T-cell (primary cell): ENCODE data around the gene TUB. TPM values are rescaled to one million over a fixed set of nuclear protein-coding genes. Genes with fewer than 3 reads are reported as not detected.

Source experiments
- ATAC-seq, 4 experiments: fragments of 200-7000 bp in 3 of 4; fragments of 150-1000 bp in 1 of 4; cut with Tn5 transposase; replicated peaks in 1 of 4; 1 replicate in 3 of 4; 2 replicates in 1 of 4; pipeline ENCODE4 v1.10.0; 2021; ENCODE audit warnings: moderate library complexity in 3 of 4, mild to moderate bottlenecking in 2 of 4, moderate number of reproducible peaks in 1 of 4
- CTCF ChIA-PET, 2 donors: fragments of 300-600 bp; sonication (Branson Sonifier 250); formaldehyde crosslinking; loops; one replicate each; lab custom pipeline; 2022; ENCODE audit warnings: antibody characterized with exemption in 2 of 2; lab: Charles Lee
- POLR2A ChIA-PET, 2 donors: fragments of 300-600 bp; sonication (Branson Sonifier 250); formaldehyde crosslinking; loops; one replicate each; lab custom pipeline; 2022; ENCODE audit warnings: antibody characterized with exemption in 2 of 2; lab: Charles Lee
- DNase-seq, 35 experiments: peaks; one replicate each; pipeline versions ENCODE4 v3.0.0 to v3.0.0-alpha.2; 2013 to 2023
- H3K27ac ChIP-seq: one replicate; pipeline ENCODE4 v1.5.1; 2013; ENCODE audit warnings: low read length
- H3K27me3 ChIP-seq, 2 experiments: replicated peaks in 1 of 2; 1 replicate in 1 of 2; 2 replicates in 1 of 2; pipeline versions ENCODE4 v1.6.1 to v1.7.0; 2013; ENCODE audit warnings: low read length in 1 of 2, mixed read lengths in 1 of 2; ENCODE audit not compliant: control insufficient read depth in 2 of 2, insufficient read depth in 2 of 2; ENCODE audit errors: extremely low read depth in 1 of 2
- H3K36me3 ChIP-seq, 2 donors: 1 replicate in 1 of 2; 2 replicates in 1 of 2; pipeline versions ENCODE4 v1.6.1 to v1.7.0; 2013; ENCODE audit warnings: low read length in 1 of 2; ENCODE audit not compliant: control insufficient read depth in 2 of 2, insufficient read depth in 1 of 2; ENCODE audit errors: extremely low read depth in 1 of 2
- H3K4me1 ChIP-seq, 2 experiments: 1 replicate in 1 of 2; 2 replicates in 1 of 2; pipeline versions ENCODE4 v1.6.1 to v1.7.0; 2013; ENCODE audit warnings: low read length in 2 of 2, mixed read lengths in 1 of 2; ENCODE audit not compliant: insufficient read depth in 2 of 2, control insufficient read depth in 1 of 2; ENCODE audit errors: extremely low read depth in 1 of 2
- H3K4me3 ChIP-seq, 2 donors: 1 replicate in 1 of 2; 2 replicates in 1 of 2; pipeline versions ENCODE4 v1.5.1 to v1.7.0; 2013; ENCODE audit warnings: mild to moderate bottlenecking in 2 of 2, low read length in 1 of 2, moderate library complexity in 1 of 2; ENCODE audit not compliant: control insufficient read depth in 1 of 2; ENCODE audit errors: extremely low read depth in 1 of 2
- H3K9me3 ChIP-seq: 2 replicates; pipeline ENCODE4 v1.7.0; 2013
- H3K27ac Mint-ChIP-seq, 2 donors: one replicate each; pipeline ENCODE4 v1.8.0; 2020 to 2021; ENCODE audit warnings: mild to moderate bottlenecking in 2 of 2, mixed read lengths in 2 of 2
- H3K27me3 Mint-ChIP-seq, 2 donors: one replicate each; pipeline ENCODE4 v1.8.0; 2021 to 2022; ENCODE audit warnings: mixed read lengths in 2 of 2
- H3K36me3 Mint-ChIP-seq: one replicate; pipeline ENCODE4 v1.8.0; 2021; ENCODE audit warnings: mixed read lengths
- H3K4me1 Mint-ChIP-seq, 3 donors: one replicate each; pipeline ENCODE4 v1.8.0; 2020 to 2022; ENCODE audit warnings: mixed read lengths in 3 of 3, mild to moderate bottlenecking in 1 of 3
- H3K4me3 Mint-ChIP-seq, 3 donors: one replicate each; pipeline ENCODE4 v1.8.0; 2020 to 2022; ENCODE audit warnings: mild to moderate bottlenecking in 3 of 3, mixed read lengths in 3 of 3, moderate library complexity in 3 of 3
- H3K9me3 Mint-ChIP-seq, 3 donors: one replicate each; pipeline ENCODE4 v1.8.0; 2020 to 2022; ENCODE audit warnings: mixed read lengths in 3 of 3
- WGBS: methylation state at CpG from one replicate; pipeline ENCODE4 v1.1.5; 2013; ENCODE audit warnings: missing lambda C conversion rate; ENCODE audit not compliant: insufficient coverage; 5-methylcytosine and 5-hydroxymethylcytosine counted together
- total RNA-seq, 35 experiments: library from RNA in 6 of 35; stranded (reverse) in 6 of 35; fragments of 120-200 nt in 1 of 35; gene quantifications; one replicate each; pipeline versions ENCODE4 v1.2.1 to v1.2.4 and lab custom pipeline; 2013 to 2026

Gene TUB
- total RNA-seq, 5 donors from 2014 or later (not counting 1 experiment from before 2014, with no cell fraction given) = 0.05 to 0.33 (median 0.19) TPM

- WGBS = 79% methylated on average over 10 of the region's 12 CpGs
- H3K36me3 ChIP-seq = no peaks in the 10 kb centered on the region
- ATAC-seq = no peak
- ChIA-PET POLR2A (no interaction called here), CTCF (no interaction called here)
- H3K27ac ChIP-seq = no peak overlapping the region
- Mint-ChIP-seq H3K27ac (no peak overlapping the region), H3K9me3 (no peaks in the 10 kb centered on the region), H3K36me3 (no peaks in the 10 kb centered on the region), H3K4me1 (no peaks in the 10 kb centered on the region), H3K27me3 (no peaks in the 10 kb centered on the region), H3K4me3 (no peak overlapping the region)
- peaks cover 0 to 5% of the 10 kb centered on the region in 2 experiments for H3K27me3 ChIP-seq
- H3K4me3 ChIP-seq = no peak overlapping the region
- no peaks in the 10 kb centered on the region for H3K4me1 ChIP-seq
- no peak for DNase-seq
- no peaks in the 10 kb centered on the region for H3K9me3 ChIP-seq
Observed at GRCh38 chr11:8060801-8061554, 20.0 kb upstream of the TUB start.

- Mint-ChIP-seq H3K36me3 (no peaks in the 10 kb centered on the region), H3K4me1 (no peaks in the 10 kb centered on the region), H3K9me3 (no peaks in the 10 kb centered on the region), H3K27ac (no peak overlapping the region), H3K27me3 (peaks cover 0 to 2% of the 10 kb centered on the region in 2 donors), H3K4me3 (no peak overlapping the region)
- H3K27me3 ChIP-seq = peaks cover 0 to 9% of the 10 kb centered on the region in 2 experiments
- DNase-seq = no peak
- no peaks in the 10 kb centered on the region for H3K9me3 ChIP-seq
- POLR2A ChIA-PET = no interaction called here
- ATAC-seq = no peak
- no peak overlapping the region for H3K27ac ChIP-seq
- H3K36me3 ChIP-seq = no peaks in the 10 kb centered on the region
- 79% methylated on average over 17 of the region's 22 CpGs for WGBS
- CTCF ChIA-PET = no interaction called here
- no peak overlapping the region for H3K4me3 ChIP-seq
- no peaks in the 10 kb centered on the region for H3K4me1 ChIP-seq
Observed at GRCh38 chr11:8061555-8062428, 19.2 kb upstream of the TUB start.

GRCh38 chr11:8062781-8063257 is 18.2 kb upstream of the TUB start:
- no peak for ATAC-seq
- H3K4me1 Mint-ChIP-seq = no peaks in the 10 kb centered on the region
- WGBS = 79% methylated on average over 11 of the region's 13 CpGs

GRCh38 chr11:8063324-8063723 is 17.7 kb upstream of the TUB start:
- Histone ChIP-seq H3K36me3 (no peaks in the 10 kb centered on the region), H3K27me3 (peaks cover 0 to 22% of the 10 kb centered on the region in 2 experiments), H3K9me3 (no peaks in the 10 kb centered on the region), H3K27ac (no peak overlapping the region), H3K4me1 (no peaks in the 10 kb centered on the region), H3K4me3 (no peak overlapping the region)
- ChIA-PET CTCF (no interaction called here), POLR2A (no interaction called here)
- H3K27ac Mint-ChIP-seq = no peak overlapping the region
- no peaks in the 10 kb centered on the region for H3K9me3 Mint-ChIP-seq
- ATAC-seq = no peak
- no peaks in the 10 kb centered on the region for H3K4me1 Mint-ChIP-seq
- peaks cover 6 to 10% of the 10 kb centered on the region in 2 donors for H3K27me3 Mint-ChIP-seq
- H3K4me3 Mint-ChIP-seq = no peak overlapping the region
- WGBS = 85% methylated on average over 4 of the region's 7 CpGs
- H3K36me3 Mint-ChIP-seq = no peaks in the 10 kb centered on the region
- no peak for DNase-seq

More at GRCh38 chr11:8062781-8063257, 18.2 kb upstream of the TUB start:
- DNase-seq = no peak
- no peak overlapping the region for H3K27ac ChIP-seq
- no peak overlapping the region for H3K4me3 ChIP-seq
- CTCF ChIA-PET = no interaction called here
- no peaks in the 10 kb centered on the region for H3K36me3 Mint-ChIP-seq
- peaks cover 3 to 7% of the 10 kb centered on the region in 2 donors for H3K27me3 Mint-ChIP-seq
- no peaks in the 10 kb centered on the region for H3K4me1 ChIP-seq
- H3K27me3 ChIP-seq = peaks cover 0 to 17% of the 10 kb centered on the region in 2 experiments
- no peak overlapping the region for H3K27ac Mint-ChIP-seq
- no peaks in the 10 kb centered on the region for H3K36me3 ChIP-seq
- H3K9me3 Mint-ChIP-seq = no peaks in the 10 kb centered on the region
- POLR2A ChIA-PET = no interaction called here
- no peaks in the 10 kb centered on the region for H3K9me3 ChIP-seq
- H3K4me3 Mint-ChIP-seq = no peak overlapping the region

- no peaks in the 10 kb centered on the region for H3K9me3 ChIP-seq
- no peak for ATAC-seq
- Mint-ChIP-seq H3K27ac (no peak overlapping the region), H3K4me3 (no peak overlapping the region), H3K27me3 (peaks cover 14 to 20% of the 10 kb centered on the region in 2 donors), H3K9me3 (no peaks in the 10 kb centered on the region), H3K36me3 (no peaks in the 10 kb centered on the region), H3K4me1 (no peaks in the 10 kb centered on the region)
- no peak for DNase-seq
- H3K27me3 ChIP-seq = peaks cover 0 to 31% of the 10 kb centered on the region in 2 experiments
- no CpG with 5 or more reads among the region's 2 CpGs for WGBS
- H3K4me3 ChIP-seq = no peak overlapping the region
- no peaks in the 10 kb centered on the region for H3K36me3 ChIP-seq
- H3K4me1 ChIP-seq = no peaks in the 10 kb centered on the region
- ChIA-PET POLR2A (no interaction called here), CTCF (no interaction called here)
- no peak overlapping the region for H3K27ac ChIP-seq
Observed at GRCh38 chr11:8065031-8065430, 16.0 kb upstream of the TUB start.

- Mint-ChIP-seq H3K9me3 (no peaks in the 10 kb centered on the region), H3K36me3 (no peaks in the 10 kb centered on the region), H3K27ac (no peak overlapping the region), H3K27me3 (peaks cover 14 to 21% of the 10 kb centered on the region in 2 donors), H3K4me1 (no peaks in the 10 kb centered on the region), H3K4me3 (no peak overlapping the region)
- ATAC-seq (no peak), DNase-seq (no peak)
- CTCF ChIA-PET = no interaction called here
- Histone ChIP-seq H3K27me3 (peaks cover 0 to 28% of the 10 kb centered on the region in 2 experiments), H3K4me3 (no peak overlapping the region), H3K27ac (no peak overlapping the region), H3K36me3 (no peaks in the 10 kb centered on the region), H3K4me1 (no peaks in the 10 kb centered on the region), H3K9me3 (no peaks in the 10 kb centered on the region)
- POLR2A ChIA-PET = no interaction called here
- 70% methylated on average over 12 of the region's 17 CpGs for WGBS
Observed at GRCh38 chr11:8066036-8066910, 14.7 kb upstream of the TUB start.
